HL-60 (cell line): ENCODE results near the gene LIPC.

Experiments used
- CTCF ChIP-seq: IDR thresholded peaks from one replicate; pipeline ENCODE4 v1.5.1; 2011; ENCODE audit warnings: low read length, control low read depth, inconsistent platforms; ENCODE audit not compliant: insufficient read depth
- GABPA ChIP-seq: IDR thresholded peaks from 2 replicates; pipeline ENCODE4 v1.6.1; 2012; ENCODE audit warnings: low read depth

DNA sequence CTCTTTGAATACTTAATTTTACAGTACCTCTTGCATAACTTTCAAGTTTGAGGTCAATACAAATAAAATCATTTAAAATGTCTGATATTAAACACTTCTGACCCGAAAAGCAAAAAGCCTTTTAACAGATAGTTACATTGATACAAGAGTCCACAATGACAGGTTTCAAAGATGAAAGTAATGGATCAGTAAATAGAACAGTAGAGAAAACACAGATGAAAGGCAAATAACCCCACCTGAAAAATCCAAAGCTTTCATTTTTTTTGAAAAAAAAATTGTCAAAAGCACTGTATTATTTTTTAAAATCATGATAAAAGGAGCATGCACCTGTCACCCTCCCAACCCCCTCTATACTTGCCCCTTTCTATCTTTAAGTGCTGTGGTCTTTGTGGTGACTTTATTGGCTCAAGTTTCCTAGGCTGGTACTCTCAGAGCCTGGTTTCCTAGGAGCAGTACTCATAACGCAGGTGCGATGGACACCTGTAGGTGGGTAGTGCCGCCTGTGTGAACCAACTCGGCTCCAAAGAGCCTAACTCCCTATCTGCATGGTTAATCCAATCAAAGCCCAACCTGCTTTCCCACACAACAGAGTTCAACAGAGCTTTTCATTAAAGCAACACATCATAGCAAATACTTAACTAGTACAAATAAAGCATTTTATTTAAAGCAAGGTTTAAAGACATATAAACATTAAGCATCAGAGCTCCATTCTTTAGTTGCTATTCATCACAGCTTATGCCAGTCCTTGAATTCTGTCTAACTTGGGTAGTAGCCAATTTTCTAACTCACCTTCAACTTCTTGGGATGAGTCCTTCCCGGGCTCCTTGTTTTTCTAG, 32.2 kb downstream of the LIPC start:
- no peak for TF ChIP-seq CTCF
- TF ChIP-seq GABPA, result no peak
